ENCODE results near the gene ABCC10.

DNA sequence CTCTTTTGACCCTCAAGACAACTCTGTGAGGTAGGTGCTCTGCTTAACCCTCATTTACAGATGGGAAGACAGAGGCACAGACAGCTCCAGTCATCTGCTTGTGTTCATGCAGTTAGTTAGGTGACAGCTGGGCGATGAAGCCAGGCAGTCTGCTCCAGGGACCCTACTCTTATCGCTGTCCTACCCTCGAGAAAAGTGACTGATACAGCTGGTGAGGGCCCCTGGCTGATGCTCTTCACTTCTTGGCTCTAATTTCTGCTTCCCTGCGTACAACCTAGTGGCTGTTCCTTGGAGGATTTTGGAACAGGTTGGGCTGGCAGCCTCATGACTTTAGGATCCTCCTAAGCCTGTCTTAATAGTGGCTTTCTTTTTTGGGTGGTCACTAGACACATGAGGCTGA, 40.9 kb downstream of the ABCC10 start:
- no peak for TF ChIP-seq POLR2A (IDR thresholded peaks at IDR 0.05; ENCODE audit: low read depth, low read length)
- no peak for TF ChIP-seq POLR2AphosphoS5 (IDR thresholded peaks at IDR 0.05; ENCODE audit: low read depth, low read length)

All from GM12892 (cell line).